ENCODE measurements around the gene CDK6.
A peak's percentile ranks its signal among the peaks of the same experiment; 100 is the strongest.

DNA sequence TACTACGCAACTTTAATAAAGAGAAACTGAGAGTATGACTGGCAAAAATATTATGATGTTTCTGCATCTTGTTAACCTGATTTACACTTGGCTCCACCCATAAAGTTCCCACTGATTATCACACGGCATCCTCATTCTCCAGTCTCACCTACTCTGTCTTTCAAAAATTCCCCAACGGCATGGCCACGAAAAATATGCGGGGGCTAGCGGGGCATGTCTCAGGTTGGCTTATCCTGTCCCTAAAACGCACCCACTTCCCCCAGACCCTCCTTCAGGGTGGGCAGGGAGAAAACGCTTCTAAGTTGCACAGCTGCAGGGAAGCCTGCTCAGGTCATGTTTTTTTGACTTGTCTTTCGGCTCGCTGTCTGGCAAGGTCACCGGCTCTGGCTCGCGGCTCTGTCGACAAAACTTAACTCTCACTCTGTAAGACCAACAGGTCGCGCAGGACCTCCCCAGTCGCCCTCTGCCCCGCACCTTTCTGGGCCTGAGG lies 3.8 kb downstream of the CDK6 start:
- TF ChIP-seq EP300 (IDR thresholded peaks at IDR 0.05; ENCODE audit: borderline replicate concordance in 1 of 2, low read depth in 2 of 2, low read length in 2 of 2) = no peak
- TF ChIP-seq MAFK (IDR thresholded peaks at IDR 0.05; ENCODE audit: low read depth, low read length) = no peak
- TF ChIP-seq, protein P1, sequence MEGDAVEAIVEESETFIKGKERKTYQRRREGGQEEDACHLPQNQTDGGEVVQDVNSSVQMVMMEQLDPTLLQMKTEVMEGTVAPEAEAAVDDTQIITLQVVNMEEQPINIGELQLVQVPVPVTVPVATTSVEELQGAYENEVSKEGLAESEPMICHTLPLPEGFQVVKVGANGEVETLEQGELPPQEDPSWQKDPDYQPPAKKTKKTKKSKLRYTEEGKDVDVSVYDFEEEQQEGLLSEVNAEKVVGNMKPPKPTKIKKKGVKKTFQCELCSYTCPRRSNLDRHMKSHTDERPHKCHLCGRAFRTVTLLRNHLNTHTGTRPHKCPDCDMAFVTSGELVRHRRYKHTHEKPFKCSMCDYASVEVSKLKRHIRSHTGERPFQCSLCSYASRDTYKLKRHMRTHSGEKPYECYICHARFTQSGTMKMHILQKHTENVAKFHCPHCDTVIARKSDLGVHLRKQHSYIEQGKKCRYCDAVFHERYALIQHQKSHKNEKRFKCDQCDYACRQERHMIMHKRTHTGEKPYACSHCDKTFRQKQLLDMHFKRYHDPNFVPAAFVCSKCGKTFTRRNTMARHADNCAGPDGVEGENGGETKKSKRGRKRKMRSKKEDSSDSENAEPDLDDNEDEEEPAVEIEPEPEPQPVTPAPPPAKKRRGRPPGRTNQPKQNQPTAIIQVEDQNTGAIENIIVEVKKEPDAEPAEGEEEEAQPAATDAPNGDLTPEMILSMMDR (IDR thresholded peaks at IDR 0.05; ENCODE audit: control extremely low read depth in 1 of 3, insufficient read depth in 1 of 3, low read depth in 1 of 3, low read length in 3 of 3) = no peak
- no peak for TF ChIP-seq POLR2AphosphoS5 (IDR thresholded peaks at IDR 0.05; ENCODE audit: low read depth, low read length)
- TF ChIP-seq CHD1 (IDR thresholded peaks at IDR 0.05; ENCODE audit: low read depth, low read length) = no peak; the same call in 1 of the 2 replicates
- TF ChIP-seq POLR2A (IDR thresholded peaks at IDR 0.05; ENCODE audit: control extremely low read depth in 1 of 2, low read depth in 2 of 2, low read length in 2 of 2) = peak in 1 of 2 experiments; percentile 43; a peak in 1 of 3 replicates
- TF ChIP-seq TCF12 (IDR thresholded peaks at IDR 0.05; ENCODE audit: low read depth, low read length) = no peak
- no peak for TF ChIP-seq GABPA (IDR thresholded peaks at IDR 0.05; ENCODE audit: borderline replicate concordance, insufficient read depth, low read length)
- TF ChIP-seq HDAC6 (IDR thresholded peaks at IDR 0.05; ENCODE audit: low read depth, low read length) = no peak
- no peak for TF ChIP-seq RXRA (IDR thresholded peaks at IDR 0.05; ENCODE audit: insufficient read depth, low read depth, low read length)
- TF ChIP-seq SP1 (IDR thresholded peaks at IDR 0.05; ENCODE audit: low read depth, low read length) = no peak
- no peak for TF ChIP-seq RAD21 (IDR thresholded peaks at IDR 0.05 in 1 of 2, conservative IDR thresholded peaks at IDR 0.05 in 1 of 2; ENCODE audit: low read depth in 2 of 2, low read length in 2 of 2)
- TF ChIP-seq TAF1 (IDR thresholded peaks at IDR 0.05; ENCODE audit: low read depth, low read length) = no peak; the same call in 1 of the 2 replicates

Measured in H1 (cell line).